Hematopoietic multipotent progenitor cell (in vitro differentiated cells): ENCODE data around the gene CCDC136. TPM values are rescaled to one million over a fixed set of nuclear protein-coding genes. Genes with fewer than 3 reads are reported as not detected.

Source experiments
- small RNA-seq: library from RNA; depleted of rRNA; stranded (forward); fragments of <200 nt; gene quantifications from one replicate; pipeline ENCODE3, GENCODE V24; 2012
- total RNA-seq: library from RNA; depleted of rRNA; stranded (reverse); fragments of >200 nt; gene quantifications from one replicate; pipeline ENCODE4 v1.2.3, GENCODE V29; 2012

CCDC136 gene
- total RNA-seq, 1 donor: 11.6 TPM

Small RNA genes within 50 kb of the gene (small RNA-seq; reads per million reads assigned to genes)
- gene RN7SL81P: not detected

Other genes with a start within 250 kb of the CCDC136 start
- 0.27 TPM for gene GARIN1A, start 119.7 kb upstream of the CCDC136 start, total RNA-seq
- 14.8 TPM for gene CALU, start 52.6 kb upstream of the CCDC136 start, total RNA-seq
- not detected for gene OPN1SW, start 16.2 kb upstream of the CCDC136 start, total RNA-seq
- gene FLNC, start 38.4 kb downstream of the CCDC136 start, total RNA-seq: 0.27 TPM
- gene ATP6V1F, start 70.9 kb downstream of the CCDC136 start, total RNA-seq: 110 TPM
- under 0.01 TPM for gene KCP, start 118.7 kb downstream of the CCDC136 start, total RNA-seq
- 76.5 TPM for gene IRF5, start 146.0 kb downstream of the CCDC136 start, total RNA-seq